BE2C (cell line): Measurements from ENCODE around the gene CTTNBP2.

ENCODE experiments used
- DNase-seq: peaks from one replicate; pipeline ENCODE4 v3.0.0-alpha.2; 2020
- H3K27me3 ChIP-seq: fragments of 250-450 bp; sonication (Bioruptor Pico); 2 replicates; pipeline ENCODE4 v1.5.1; 2020; ENCODE audit warnings: mild to moderate bottlenecking
- H3K36me3 ChIP-seq: fragments of 250-450 bp; sonication (Bioruptor Pico); 2 replicates; pipeline ENCODE4 v1.5.1; 2020; ENCODE audit warnings: mild to moderate bottlenecking
- H3K4me1 ChIP-seq: fragments of 250-450 bp; sonication (Bioruptor Pico); 2 replicates; pipeline ENCODE4 v1.5.1; 2020
- H3K4me3 ChIP-seq: 2 replicates; pipeline ENCODE4 v1.5.1; 2011; ENCODE audit warnings: low read depth, low read length
- H3K9me3 ChIP-seq: fragments of 250-450 bp; sonication (Bioruptor Pico); 2 replicates; pipeline ENCODE4 v1.5.1; 2020
- CTCF ChIP-seq: IDR thresholded peaks from 2 replicates; pipeline ENCODE4 v1.5.1; 2012; ENCODE audit warnings: mild to moderate bottlenecking, low read depth, low read length

CTTNBP2 gene

GRCh38 chr7:117872561-117873309 lies 506 bp downstream of the CTTNBP2 start:
- no peaks in the 10 kb centered on the region for H3K9me3 ChIP-seq
- no peaks in the 10 kb centered on the region for H3K36me3 ChIP-seq
- no peaks in the 10 kb centered on the region for H3K4me1 ChIP-seq
- DNase-seq = no peak
- peaks cover 87% of the 10 kb centered on the region for H3K27me3 ChIP-seq
- no peak for TF ChIP-seq CTCF
- H3K4me3 ChIP-seq = peak overlapping the region; percentile 26

- DNase-seq = no peak
- Histone ChIP-seq H3K36me3 (no peaks in the 10 kb centered on the region), H3K9me3 (no peaks in the 10 kb centered on the region), H3K4me1 (no peaks in the 10 kb centered on the region), H3K4me3 (peak overlapping the region; percentile 15; the same call in 1 of the 2 replicates), H3K27me3 (peaks cover 90% of the 10 kb centered on the region)
- TF ChIP-seq CTCF = no peak
These were observed 1.3 kb downstream of the CTTNBP2 start for GRCh38 chr7:117871778-117872538.

GRCh38 chr7:117871401-117871777 lies 1.9 kb downstream of the CTTNBP2 start:
- Histone ChIP-seq H3K4me3 (no peak overlapping the region), H3K9me3 (no peaks in the 10 kb centered on the region), H3K36me3 (no peaks in the 10 kb centered on the region), H3K4me1 (no peaks in the 10 kb centered on the region), H3K27me3 (peaks cover 90% of the 10 kb centered on the region)
- no peak for DNase-seq
- no peak for TF ChIP-seq CTCF

GRCh38 chr7:117870448-117871130 lies 2.7 kb downstream of the CTTNBP2 start:
- H3K4me1 ChIP-seq = no peaks in the 10 kb centered on the region
- peaks cover 88% of the 10 kb centered on the region for H3K27me3 ChIP-seq
- no peak for TF ChIP-seq CTCF
- H3K9me3 ChIP-seq = no peaks in the 10 kb centered on the region
- H3K4me3 ChIP-seq = no peak overlapping the region
- DNase-seq = no peak
- H3K36me3 ChIP-seq = no peaks in the 10 kb centered on the region; the same call in 1 of the 2 replicates

- Histone ChIP-seq H3K27me3 (peaks cover 81% of the 10 kb centered on the region), H3K36me3 (no peaks in the 10 kb centered on the region; the same call in 1 of the 2 replicates), H3K4me3 (no peak overlapping the region), H3K9me3 (no peaks in the 10 kb centered on the region), H3K4me1 (no peaks in the 10 kb centered on the region)
- no peak for DNase-seq
- TF ChIP-seq CTCF = no peak
These were observed 3.9 kb downstream of the CTTNBP2 start for GRCh38 chr7:117869374-117869773.
